Type B pancreatic cell (in vitro differentiated cells): ENCODE data around the gene BUD13. TPM values are rescaled to one million over a fixed set of nuclear protein-coding genes. Genes with fewer than 3 reads are reported as not detected.

ENCODE experiments used
- DNase-seq: peaks from one replicate; pipeline ENCODE4 v3.0.0; 2021; ENCODE audit warnings: mixed read lengths; ENCODE audit not compliant: unreplicated experiment; ENCODE audit errors: extremely low spot score
- H3K27ac Mint-ChIP-seq: 2 replicates; pipeline ENCODE4 v1.8.0; 2021; ENCODE audit warnings: mild to moderate bottlenecking, mixed read lengths
- H3K27me3 Mint-ChIP-seq: 2 replicates; pipeline ENCODE4 v1.8.0; 2021; ENCODE audit warnings: mixed read lengths
- H3K36me3 Mint-ChIP-seq: 2 replicates; pipeline ENCODE4 v1.8.0; 2021; ENCODE audit warnings: mixed read lengths
- H3K4me1 Mint-ChIP-seq: one replicate; pipeline ENCODE4 v1.8.0; 2021; ENCODE audit warnings: mixed read lengths; ENCODE audit not compliant: unreplicated experiment
- H3K4me3 Mint-ChIP-seq: 2 replicates; pipeline ENCODE4 v1.8.0; 2021; ENCODE audit warnings: mild to moderate bottlenecking, mixed read lengths
- H3K9me3 Mint-ChIP-seq: 2 replicates; pipeline ENCODE4 v1.8.0; 2021; ENCODE audit warnings: mixed read lengths
- CTCF ChIP-seq: fragments of 200-600 bp; sonication (generic); conservative IDR thresholded peaks from 2 replicates; pipeline ENCODE4 v1.5.0; 2021; ENCODE audit warnings: antibody characterized with exemption, mild to moderate bottlenecking
- total RNA-seq: library from RNA; stranded (reverse); gene quantifications from 2 replicates; pipeline ENCODE4 v1.2.1, GENCODE V29; 2021; ENCODE audit warnings: low replicate concordance

Gene BUD13
- total RNA-seq, 1 donor from 2014 or later: 23.8 TPM

- Mint-ChIP-seq H3K4me3 (no peak overlapping the region), H3K27me3 (peaks cover 3% of the 10 kb centered on the region), H3K9me3 (no peaks in the 10 kb centered on the region), H3K4me1 (peaks cover 10% of the 10 kb centered on the region), H3K27ac (no peak overlapping the region), H3K36me3 (no peaks in the 10 kb centered on the region)
- no peak for DNase-seq
- no peak for TF ChIP-seq CTCF
Measured at GRCh38 chr11:116792869-116793771, 20.3 kb upstream of the BUD13 start.

GRCh38 chr11:116792144-116792868 is 19.5 kb upstream of the BUD13 start:
- H3K36me3 Mint-ChIP-seq: no peaks in the 10 kb centered on the region
- H3K27ac Mint-ChIP-seq: no peak overlapping the region
- DNase-seq: no peak
- peaks cover 3% of the 10 kb centered on the region for H3K27me3 Mint-ChIP-seq
- H3K9me3 Mint-ChIP-seq: no peaks in the 10 kb centered on the region
- no peak for TF ChIP-seq CTCF
- H3K4me3 Mint-ChIP-seq: no peak overlapping the region
- H3K4me1 Mint-ChIP-seq: peaks cover 14% of the 10 kb centered on the region

GRCh38 chr11:116791813-116792143 is 19.0 kb upstream of the BUD13 start, which contains the start of gene APOA5:
Gene APOA5, minus strand, starts transcription at chr11:116791879. Its CDS starts 19 bp downstream, at chr11:116791860.
- Mint-ChIP-seq H3K27ac (peak within 1 kb of the TSS; percentile 77), H3K9me3 (no peaks in the 10 kb centered on the region), H3K4me1 (peaks cover 19% of the 10 kb centered on the region), H3K4me3 (peak within 1 kb of the TSS; percentile 77), H3K27me3 (peaks cover 3% of the 10 kb centered on the region), H3K36me3 (peaks cover 4% of the 10 kb centered on the region)
- no peak for DNase-seq
- TF ChIP-seq CTCF: no peak

GRCh38 chr11:116791002-116791812 is 18.4 kb upstream of the BUD13 start:
- DNase-seq: peak; percentile 86
- Mint-ChIP-seq H3K36me3 (peaks cover 4% of the 10 kb centered on the region), H3K4me1 (peaks cover 21% of the 10 kb centered on the region), H3K27me3 (peaks cover 3% of the 10 kb centered on the region), H3K9me3 (no peaks in the 10 kb centered on the region), H3K27ac (peak overlapping the region; percentile 77), H3K4me3 (peak overlapping the region; percentile 77)
- TF ChIP-seq CTCF: peak; percentile 93
